ENCODE results near the gene TBC1D10B.
"Not testable (repeated sequence)": the region's sequence is repeated elsewhere in the genome, so short reads cannot be mapped to it uniquely, and the experiment has no call there.

Gene TBC1D10B

DNA sequence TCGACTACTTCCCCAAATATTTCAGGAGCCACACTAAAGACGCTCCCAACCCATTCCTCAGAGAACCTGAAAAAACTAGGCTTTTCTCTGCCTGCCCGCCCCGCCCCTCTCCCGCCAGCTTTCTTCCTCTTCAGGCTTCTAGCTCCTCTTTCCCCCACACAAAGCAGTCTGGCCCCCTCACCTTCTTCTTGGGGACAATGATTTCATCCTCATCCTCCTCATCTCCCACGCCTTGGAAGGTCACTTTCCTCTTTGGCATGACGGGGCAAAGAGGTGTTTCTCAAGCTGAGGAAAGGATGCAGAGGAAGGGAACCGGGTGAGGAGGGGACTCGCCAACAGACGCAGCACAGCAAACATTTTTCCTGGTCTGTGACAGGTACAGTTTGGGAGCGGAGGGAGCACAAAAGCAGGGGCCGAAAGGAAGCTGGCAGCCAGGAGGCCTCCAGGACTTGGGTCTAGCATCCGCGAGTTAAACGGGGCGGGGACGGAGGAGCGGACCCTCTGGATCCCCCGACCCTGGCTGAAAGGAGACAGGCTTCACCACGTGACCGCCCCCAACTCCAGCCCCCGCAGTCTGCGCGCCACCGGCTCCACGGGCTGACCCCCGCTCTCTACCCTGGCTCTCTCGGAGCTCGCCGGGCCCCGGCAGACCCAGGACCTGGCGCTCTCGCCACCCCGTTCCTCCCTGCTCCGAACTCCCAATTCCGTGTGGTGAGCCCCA, 15.7 kb downstream of the TBC1D10B start:
- DNase-seq = peak; percentile 81

DNA sequence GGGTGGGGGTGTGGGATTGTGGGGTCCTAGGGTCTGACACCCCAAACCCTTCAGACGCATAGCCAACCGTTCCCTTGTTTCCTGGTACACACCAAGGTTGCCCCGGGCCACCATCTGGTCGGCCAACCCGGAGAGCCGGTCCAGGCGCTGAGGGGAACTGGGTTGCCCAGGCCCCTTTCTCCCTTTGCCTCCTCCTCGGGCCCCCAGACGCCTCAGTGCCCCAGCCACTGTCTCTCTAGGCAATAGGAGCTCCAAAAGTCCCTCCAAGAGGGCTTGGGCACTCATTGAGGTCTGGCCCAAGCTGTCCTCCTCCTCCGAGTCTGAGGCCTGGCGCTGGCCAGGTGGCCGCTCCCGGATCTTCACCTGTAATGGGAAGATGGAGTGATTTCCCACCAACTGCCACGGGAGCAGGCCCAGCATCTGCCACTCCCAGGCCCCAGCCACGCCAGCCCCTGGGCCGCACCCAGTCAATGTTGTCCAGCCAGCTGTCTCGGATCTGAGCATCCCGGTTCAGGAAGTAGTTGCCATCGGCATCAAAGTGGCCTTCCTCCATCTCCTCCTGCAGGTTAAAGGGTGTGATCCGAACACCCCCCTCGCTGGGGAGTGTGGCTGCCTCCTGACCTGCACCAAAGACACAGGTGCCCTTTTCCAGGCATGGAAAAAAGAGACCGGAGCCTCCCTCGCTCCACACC, 16.7 kb downstream of the TBC1D10B start:
- DNase-seq = no peak

DNA sequence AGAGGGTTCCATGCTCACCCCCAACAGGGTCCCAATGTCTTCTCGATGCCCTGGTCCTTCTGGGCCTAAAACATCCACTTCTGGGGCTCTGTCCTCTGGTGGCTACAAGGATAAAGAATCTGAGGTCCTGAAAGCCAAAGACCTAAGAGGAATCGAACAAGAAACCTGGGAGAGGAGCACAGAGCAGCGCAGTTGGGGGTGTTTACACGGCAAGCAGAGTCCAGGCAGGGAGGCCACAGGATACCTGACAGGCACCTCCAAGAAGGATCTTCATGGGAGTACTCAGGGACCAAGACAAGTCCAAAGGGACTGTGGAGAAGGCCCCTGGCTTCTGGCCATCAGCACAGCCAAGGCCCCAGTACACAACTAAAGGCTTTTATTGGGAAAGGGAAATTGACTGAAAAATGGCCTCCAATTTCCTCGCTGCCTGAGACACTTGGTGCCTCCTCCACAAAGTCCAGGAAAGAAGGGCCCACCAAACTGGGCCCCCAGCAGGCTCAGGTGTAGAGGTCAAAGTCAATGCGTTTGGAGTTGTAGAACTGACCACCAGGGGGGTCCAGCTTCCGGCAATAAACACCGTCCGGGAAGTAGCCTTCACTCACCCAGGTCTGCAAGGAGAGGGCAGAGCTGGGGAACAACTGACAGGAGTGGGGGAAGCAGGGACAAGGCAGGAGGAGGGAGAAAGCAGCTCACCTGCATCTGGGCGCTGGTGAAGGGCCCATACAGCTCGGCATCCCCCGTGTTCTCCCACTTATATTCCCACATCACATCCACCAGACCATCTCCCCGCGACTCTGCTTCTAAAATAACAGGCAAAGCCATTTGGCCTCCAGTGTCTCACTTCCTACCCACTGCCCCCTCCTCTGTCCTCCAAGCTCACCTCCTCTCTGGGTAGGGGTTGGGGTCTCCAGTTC, 17.5 kb downstream of the TBC1D10B start:
- no peak for DNase-seq

DNA sequence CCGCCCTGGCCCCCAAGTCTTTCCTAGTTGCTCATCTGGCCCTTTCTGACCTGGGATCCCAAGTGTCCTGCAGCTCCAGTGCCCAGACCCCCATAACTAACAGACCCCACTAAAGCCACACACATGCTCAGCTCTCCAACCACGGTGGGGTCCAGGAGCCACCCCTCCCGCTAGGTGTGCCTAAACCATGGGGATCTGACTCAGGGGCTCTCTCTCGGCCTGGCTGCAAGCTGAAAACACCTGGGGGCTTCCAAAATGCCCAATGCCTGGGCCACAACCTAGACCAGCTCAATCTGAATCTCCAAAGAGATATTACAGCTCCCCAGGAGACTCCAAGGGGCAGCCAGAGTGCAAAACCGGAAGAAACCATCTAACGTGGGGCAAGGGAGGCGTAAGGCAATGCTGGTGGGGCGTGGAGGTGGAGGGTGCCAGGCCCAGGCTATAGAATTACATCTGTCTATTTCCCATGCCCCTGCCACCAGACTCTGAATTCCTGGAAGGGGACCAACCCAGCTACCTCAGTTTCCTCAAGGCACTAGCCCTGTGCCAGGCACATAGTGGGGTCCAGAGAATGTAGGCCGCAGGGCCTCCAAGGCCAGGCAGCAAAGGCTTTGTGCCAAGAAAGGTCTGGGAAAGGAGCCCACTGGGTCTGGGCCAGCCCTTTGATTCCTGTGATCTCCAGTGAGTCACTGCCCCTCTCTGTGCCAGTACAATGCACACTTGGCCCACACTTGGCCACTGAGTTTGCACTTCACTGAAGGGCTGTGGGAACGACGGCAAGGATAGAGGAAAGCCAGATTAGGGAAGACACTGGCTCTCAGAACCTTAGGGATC, 18.5 kb downstream of the TBC1D10B start:
- no peak for DNase-seq

DNA sequence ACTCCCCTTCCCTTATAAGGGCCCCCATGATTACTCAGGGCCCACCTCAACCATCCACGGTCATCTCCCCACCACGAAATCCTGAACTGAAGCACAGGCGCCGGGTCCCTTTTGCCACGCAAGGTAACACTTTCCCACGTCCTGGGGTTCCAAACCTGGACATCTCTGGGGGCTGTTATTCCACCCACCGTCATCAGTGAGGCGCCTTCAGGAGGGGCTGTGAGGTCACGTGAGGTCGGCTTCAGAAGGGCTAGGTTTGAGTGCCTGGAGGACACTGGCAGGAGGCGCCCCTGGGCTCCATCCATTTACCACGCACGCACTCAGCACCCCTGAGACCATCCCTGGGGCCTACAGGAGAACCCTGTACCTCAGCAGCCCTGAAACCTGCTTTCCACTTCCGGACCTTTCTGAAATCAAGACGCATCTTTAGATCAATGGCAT, 19.3 kb downstream of the TBC1D10B start:
- DNase-seq = no peak

DNA sequence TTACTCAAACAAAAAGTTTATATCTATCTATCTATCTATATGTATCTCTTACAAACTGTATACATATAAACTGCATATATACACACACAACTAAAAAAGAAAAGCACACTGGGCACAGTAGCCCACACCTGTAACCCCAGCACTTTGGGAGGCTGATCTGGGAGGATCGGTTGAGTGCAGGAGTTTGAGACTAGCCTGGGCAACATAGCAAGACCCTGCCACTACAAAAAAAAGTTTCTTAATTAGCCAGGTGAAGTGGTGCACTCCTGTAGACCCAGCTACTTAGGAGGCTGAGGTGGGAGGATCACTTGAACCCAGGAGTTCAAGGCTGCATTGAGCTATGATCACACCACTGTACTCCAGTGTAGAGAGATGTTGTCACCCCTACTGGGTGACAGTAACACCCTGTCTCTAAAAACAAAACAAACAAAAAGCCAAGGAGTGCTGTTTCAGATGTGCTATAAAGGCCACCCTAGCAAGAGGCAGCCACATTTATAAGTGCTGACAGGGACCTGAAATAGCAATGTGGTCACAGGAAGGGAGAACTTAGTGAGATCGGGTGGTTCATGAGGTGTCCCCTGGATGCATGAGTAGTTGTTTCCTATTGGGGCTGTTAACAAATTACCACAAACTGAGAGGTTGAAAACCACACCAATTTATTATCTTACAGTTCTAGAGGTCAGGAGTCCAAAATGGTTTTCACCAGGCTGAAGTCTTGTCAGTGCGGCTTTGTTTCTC, 20.0 kb downstream of the TBC1D10B start:
- no peak for DNase-seq

DNA sequence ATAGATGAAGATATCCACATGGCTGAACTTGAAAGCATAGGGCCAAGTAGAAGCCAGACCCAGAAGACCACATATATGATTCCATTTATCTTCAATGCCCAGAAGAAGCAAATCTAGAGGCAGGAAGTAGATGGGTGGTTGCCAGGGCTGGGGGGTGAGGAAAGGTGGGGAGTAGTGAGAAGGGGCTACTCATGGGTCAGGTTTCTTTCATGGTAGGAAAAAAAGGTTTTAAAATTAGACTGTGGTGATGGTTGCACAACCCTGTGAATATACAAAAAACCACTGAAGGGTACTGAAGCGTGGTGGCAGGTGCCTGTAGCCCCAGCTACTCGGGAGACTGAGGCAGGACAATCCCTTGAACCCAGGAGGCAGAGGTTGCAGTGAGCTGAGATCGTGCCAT, 20.6 kb downstream of the TBC1D10B start:
- DNase-seq = no peak

DNA sequence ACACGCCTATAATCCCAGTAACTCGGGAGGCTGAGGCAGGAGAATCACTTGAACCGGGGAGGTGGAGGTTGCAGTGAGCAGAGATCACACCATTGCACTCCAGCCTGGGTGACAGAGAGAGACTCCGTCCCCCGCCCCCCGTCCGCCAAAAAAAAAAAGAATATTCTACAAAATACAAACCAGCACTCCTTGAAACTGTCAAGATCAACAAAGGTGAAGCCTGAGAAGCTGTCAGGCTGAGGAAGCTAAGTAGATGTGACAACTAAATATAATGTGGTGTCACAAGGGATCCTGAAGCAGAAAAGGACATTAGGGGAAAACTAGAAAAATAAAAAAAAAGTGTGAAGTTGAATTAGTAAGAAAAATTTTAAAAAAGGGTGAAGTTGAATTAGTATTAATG, 21.4 kb downstream of the TBC1D10B start:
- no peak for DNase-seq

DNA sequence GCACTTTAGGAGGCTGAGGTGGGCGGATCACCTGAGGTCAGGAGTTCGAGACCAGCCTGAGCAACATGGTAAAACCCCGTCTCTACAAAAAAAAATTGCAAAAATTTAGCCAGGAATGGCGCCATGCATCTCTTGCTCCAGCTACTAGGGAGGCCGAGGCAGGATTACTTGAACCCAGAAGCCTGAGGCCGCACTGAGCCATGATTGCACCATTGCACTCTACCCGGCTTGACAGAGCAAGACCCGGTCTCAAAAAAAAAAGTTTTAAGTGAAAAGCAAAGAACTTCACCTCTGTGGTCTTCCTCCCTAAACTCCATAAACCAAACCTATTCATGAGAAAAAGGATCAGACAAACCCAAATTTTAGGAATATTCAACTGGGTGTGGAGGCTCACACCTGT, 22.2 kb downstream of the TBC1D10B start:
- DNase-seq = no peak

DNA sequence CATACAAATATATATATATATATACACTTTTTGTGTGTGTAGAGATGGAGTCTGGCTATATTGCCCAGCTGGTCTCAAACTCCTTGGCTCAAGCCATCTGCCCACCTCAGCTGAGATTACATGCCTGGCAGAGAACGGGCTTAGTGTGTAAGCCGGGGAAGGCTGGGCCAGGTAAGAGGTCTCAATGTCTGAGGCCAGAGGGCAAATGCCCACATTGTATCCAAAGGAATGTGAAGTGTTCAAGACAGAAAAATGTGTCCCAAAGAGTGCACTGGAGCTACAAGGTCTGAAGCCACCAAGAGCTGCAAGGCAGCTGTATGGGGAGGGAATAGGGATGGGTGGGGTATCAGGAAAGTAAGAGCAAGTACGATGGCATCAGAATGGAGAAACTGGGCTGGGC, 24.0 kb downstream of the TBC1D10B start:
- no peak for DNase-seq

DNA sequence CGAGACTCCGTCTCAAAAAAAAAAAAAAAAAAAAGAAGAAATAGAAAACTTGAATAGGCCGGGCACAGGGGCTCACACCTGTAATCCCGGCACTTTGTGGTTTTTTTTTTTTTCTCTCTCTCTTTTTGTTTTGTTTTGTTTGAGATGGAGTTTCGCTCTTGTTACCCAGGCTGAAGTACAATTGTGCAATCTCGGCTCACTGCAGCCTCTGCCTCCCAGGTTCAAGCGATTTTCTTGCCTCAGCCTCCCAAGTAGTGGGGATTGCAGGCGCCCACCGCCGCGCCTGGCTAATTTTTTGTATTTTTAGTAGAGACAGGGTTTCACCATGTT, 26.8 kb downstream of the TBC1D10B start:
- DNase-seq = not testable (repeated sequence)

DNA sequence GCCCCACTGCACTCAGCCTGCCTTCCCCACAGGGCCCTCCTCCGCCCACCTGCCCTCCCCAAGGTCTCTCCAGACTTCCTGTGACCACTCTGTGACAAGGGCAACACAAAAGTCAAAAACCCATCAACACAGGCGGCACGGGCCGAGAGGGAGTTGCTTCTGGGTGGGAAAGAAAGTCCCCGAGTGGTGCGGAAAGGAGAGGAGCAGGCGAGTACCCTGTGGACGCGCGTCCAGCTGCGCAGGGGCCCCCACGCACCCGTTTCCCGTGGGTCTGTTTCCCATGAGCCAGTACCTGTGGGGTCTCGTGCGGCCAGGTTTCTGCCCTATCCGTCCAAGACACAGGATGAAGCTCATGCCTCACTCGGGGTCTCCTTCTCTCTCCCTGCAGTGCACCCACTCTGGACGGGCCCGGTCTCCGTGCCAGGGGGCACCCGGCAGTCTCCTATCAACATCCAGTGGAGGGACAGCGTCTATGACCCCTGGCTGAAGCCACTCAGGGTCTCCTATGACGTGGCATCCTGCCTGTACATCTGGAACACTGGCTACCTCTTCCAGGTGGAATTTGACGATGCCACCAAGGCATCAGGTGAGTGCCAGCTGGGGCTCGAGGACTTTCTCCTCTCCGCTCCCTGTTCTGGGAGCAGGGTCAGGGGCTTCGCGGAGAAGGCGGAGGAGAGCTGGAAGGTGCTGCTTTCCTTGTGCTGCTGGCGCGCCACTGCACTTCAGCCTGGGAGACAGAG, 27.4 kb downstream of the TBC1D10B start:
- DNase-seq = no peak

DNA sequence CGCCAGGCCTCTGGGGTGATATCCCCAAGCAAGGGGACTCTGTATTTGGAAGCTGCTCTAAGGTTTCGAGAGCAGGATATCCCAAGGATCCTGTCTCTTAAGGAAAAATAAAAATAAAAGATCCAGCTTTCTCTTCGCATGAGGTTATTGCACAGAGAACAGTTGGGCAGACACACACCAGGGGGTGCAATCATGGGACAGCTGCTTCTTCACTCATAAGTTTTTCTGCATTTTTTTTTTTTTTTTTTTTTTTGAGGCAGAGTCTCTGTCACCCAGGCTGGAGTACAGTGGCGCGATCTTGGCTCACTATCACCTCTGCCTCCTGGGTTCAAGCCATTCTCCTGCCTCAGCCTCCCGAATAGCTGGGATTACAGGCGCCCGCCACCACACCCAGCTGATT, 28.3 kb downstream of the TBC1D10B start:
- not testable (repeated sequence) for DNase-seq

DNA sequence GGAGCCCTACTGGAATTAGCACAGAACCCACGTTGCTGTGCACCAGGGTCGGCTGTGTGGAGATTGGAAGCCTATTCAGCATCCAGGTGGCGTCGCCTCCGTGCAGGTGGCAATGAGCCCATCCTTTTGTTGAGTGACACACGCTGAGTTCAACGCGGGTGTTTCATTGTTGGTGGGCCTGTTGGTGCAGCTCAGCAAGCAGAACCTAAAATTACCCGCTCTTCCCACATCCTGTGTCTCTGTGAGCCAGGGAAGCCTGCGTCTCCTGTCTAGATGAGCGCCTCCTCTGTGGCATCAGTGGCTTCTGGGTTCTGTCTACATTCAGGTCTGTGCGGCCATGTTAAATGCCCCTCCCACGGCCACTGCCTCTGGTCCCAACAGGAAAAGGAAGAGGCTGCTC, 29.7 kb downstream of the TBC1D10B start:
- DNase-seq = no peak

DNA sequence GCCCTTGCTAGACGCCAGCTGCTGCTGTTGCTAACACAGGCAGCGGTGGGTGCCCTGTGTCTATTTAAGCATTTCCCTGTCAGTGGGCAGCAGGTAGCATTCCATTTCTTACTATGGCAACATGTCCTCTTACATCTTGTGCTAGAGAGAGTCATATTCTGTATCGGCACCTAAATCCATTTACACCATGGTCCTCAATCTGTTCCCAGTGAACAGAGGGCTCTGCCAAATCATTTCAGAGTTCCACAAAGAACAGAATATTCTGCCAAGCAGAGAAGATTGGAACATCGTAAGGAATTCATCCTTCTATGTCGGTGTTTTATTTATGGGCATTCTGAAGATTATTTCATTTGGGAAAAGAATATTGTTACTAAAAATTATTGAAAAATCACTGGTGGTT, 31.6 kb downstream of the TBC1D10B start:
- not testable (repeated sequence) for DNase-seq

DNA sequence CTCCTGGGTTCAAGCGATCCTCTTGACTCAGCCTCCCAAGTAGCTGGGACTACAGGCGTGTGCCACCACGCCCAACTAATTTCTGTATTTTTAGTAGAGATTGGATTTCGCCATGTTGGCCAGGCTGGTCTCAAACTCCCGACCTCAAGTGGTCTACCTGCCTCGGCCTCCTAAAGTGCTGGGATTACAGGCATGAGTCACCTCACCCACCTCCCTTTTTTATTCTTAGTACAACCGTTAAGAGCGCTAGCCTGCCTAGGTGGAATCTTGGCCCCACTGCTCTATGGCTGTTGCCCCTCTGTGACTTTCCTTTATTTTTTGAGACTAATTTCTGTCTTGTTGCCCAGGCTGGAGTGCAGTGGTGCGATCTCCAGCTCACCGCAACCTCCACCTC, 32.3 kb downstream of the TBC1D10B start:
- DNase-seq = not testable (repeated sequence)

DNA sequence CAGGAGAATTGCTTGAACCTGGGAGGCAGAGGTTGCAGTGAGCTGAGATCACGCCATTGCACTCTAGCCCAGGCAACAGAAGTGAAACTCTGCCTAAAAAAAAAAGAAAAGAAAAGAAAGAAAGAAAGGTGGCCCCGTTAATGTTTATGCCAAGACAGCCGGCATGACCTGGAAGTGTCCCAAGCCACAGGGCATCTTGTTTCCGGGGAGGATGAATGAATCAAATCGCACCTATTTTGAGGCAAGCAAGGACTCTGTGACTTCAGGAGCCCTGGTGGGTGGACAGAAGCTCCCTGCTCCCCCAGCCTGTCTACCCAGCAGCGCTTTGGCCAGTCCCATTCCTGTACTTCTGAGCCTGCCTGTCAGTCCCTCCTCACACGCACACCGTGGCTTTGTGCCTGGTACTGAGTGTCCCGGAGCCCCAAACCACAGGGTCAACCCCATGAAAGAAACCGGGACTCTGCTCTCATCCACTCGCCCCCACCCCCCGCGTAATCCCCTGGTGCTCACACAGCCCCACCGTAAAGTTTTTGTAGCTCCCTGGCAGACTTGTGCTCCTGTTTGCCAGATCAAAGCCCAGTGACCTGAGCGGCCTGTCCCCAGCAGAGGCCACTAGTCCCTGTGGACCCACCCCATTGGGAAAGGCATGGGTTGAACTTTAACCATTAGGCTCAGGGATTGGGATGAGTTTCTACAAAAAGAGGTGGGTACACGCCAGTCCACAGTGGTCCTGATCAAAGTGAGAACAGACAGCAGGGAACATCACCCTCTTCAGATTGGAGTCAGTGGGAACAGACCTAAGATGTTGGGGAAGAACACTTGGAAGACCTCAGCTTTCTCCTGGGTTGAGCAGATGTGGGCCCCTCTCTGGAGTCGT, 34.5 kb downstream of the TBC1D10B start:
- DNase-seq = no peak

DNA sequence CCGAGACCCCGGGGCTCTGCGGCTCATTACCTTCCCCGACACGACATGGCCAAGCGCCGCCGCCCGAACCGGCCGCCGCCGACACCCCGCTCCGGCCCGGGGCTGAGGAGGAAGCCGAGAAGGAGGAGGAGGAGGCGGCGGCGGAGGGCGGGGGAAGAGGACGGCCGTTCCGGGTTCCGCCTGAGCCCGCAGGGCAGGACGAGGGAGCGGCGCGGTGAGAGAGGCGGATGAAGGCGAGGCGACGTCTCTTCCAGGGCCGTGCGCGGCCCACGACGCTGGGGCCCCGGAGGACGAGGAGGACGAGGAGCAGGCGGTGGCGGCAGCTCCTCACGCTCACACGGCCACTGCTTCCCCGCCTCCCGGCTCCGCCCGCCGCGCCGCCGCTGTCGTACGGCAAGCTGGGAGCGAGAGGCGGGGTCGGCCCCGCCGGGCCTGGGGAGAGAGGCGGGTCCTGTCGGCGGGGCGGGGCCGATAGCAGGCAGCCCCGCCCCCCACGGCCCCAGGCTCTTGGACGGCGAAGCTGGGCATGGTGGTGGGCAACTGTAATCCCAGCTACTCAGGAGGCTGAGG, 35.2 kb downstream of the TBC1D10B start:
- DNase-seq = peak; percentile 60

DNA sequence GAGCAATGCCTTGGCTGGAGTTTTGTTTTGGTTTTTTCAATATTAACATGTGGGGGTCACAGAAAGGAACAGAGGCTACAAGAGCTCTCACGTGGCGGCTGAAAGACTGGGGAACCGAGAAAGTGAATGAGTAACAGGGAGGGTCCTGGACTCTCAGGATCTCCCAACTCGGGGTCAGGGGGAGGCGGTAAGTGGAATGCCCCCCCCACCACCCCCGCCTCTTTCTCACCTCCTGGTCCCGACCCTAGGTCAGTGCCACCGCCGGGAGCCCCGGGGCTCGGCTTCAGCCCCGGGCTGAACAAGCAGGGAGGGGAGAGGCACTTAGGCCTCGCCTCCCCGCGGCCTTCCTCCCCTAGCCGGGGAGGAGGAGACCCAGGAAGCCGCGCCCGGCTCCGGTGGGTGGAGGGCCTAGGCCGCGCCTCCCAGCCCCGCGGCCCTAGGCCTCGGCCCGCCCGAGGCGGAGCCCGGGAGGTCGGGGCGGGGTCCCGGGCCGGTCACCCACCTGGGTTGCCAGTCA, 35.8 kb downstream of the TBC1D10B start:
- DNase-seq = peak; percentile 29

DNA sequence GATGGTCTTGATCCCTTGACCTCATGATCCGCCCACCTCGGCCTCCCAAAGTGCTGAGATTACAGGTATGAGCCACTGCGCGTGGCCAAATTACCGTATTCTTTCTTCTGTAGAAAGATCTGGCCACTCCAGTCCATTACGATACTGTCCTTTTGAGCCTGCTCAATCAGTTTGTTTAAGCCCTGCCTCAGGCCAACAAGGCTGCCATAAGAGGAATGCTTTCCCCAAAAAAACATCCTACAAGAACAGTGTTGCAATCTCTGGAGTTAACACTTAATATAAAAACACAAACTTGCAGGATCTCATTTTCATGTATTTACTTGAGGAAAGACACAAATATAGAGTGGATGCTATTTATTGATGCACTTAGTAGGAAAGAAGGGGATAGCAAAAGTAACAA, 46.1 kb downstream of the TBC1D10B start:
- not testable (repeated sequence) for DNase-seq
